ENCODE data around the gene MYCBP. TPM values are rescaled to one million over a fixed set of nuclear protein-coding genes. Genes with fewer than 3 reads are reported as not detected.
"Not testable (repeated sequence)": the region's sequence is repeated elsewhere in the genome, so short reads cannot be mapped to it uniquely, and the experiment has no call there.

Gene MYCBP
- total and polyA plus RNA-seq, 7 donors = 6.6 to 27.9 (median 11.7) TPM

GRCh38 chr1:38852780-38853179, 20.4 kb downstream of the MYCBP start:
- Histone ChIP-seq H3K9me3 (no peaks in the 10 kb centered on the region), H3K4me3 (no peak overlapping the region), H3K27ac (no peak overlapping the region), H3K27me3 (ENCODE audit: insufficient read depth in 3 of 3, low read length in 2 of 3) (no peaks in the 10 kb centered on the region), H3K36me3 (ENCODE audit: insufficient read depth in 1 of 2, low read depth in 1 of 2) (peaks cover 8 to 94% of the 10 kb centered on the region in 2 donors), H3K4me1 (peaks cover 7% of the 10 kb centered on the region)
- intact Hi-C loops (cut with DNase I) = no loop called here
- no peak for TF ChIP-seq CTCF (IDR thresholded peaks at IDR 0.05)
- ATAC-seq (no peak), DNase-seq (no peak)
- WGBS, 3 donors = 83 to 86% (median 85%) methylated on average over 4 of the region's 4 CpGs

GRCh38 chr1:38848071-38848470, 25.1 kb downstream of the MYCBP start:
- Histone ChIP-seq H3K27me3 (ENCODE audit: insufficient read depth in 3 of 3, low read length in 2 of 3) (no peaks in the 10 kb centered on the region), H3K27ac (no peak overlapping the region), H3K4me1 (no peaks in the 10 kb centered on the region), H3K36me3 (ENCODE audit: insufficient read depth in 1 of 2, low read depth in 1 of 2) (peaks cover 3 to 100% of the 10 kb centered on the region in 2 donors), H3K9me3 (no peaks in the 10 kb centered on the region), H3K4me3 (no peak overlapping the region)
- intact Hi-C loops (cut with DNase I) = no loop called here
- no peak for DNase-seq
- WGBS, 3 donors = 67 to 91% (median 73%) methylated on average over 1 of the region's 1 CpG
- ATAC-seq = no peak
- TF ChIP-seq CTCF (IDR thresholded peaks at IDR 0.05) = no peak

GRCh38 chr1:38846210-38846609, 26.9 kb downstream of the MYCBP start:
- TF ChIP-seq CTCF (IDR thresholded peaks at IDR 0.05) = no peak
- peaks cover 3 to 100% of the 10 kb centered on the region in 2 donors for H3K36me3 ChIP-seq (ENCODE audit: insufficient read depth in 1 of 2, low read depth in 1 of 2)
- H3K4me3 ChIP-seq = no peak overlapping the region
- no peak for ATAC-seq
- H3K27ac ChIP-seq = no peak overlapping the region
- intact Hi-C loops (cut with DNase I) = no loop called here
- H3K27me3 ChIP-seq (ENCODE audit: insufficient read depth in 3 of 3, low read length in 2 of 3) = no peaks in the 10 kb centered on the region
- H3K9me3 ChIP-seq = no peaks in the 10 kb centered on the region
- 83 to 93% (median 92%) methylated on average over 3 of the region's 3 CpGs for WGBS, 3 donors
- no peaks in the 10 kb centered on the region for H3K4me1 ChIP-seq
- DNase-seq = no peak

GRCh38 chr1:38845088-38845487, 28.1 kb downstream of the MYCBP start:
- H3K36me3 ChIP-seq (ENCODE audit: insufficient read depth in 1 of 2, low read depth in 1 of 2) = peaks cover 3 to 99% of the 10 kb centered on the region in 2 donors
- H3K27ac ChIP-seq; intact Hi-C loops (cut with DNase I); H3K27me3 ChIP-seq (ENCODE audit: insufficient read depth in 3 of 3, low read length in 2 of 3); H3K4me1 ChIP-seq; H3K4me3 ChIP-seq; DNase-seq; ATAC-seq; H3K9me3 ChIP-seq: not testable (repeated sequence)
- WGBS, 3 donors = 95 to 100% (median 99%) methylated on average over 3 of the region's 3 CpGs

- H3K9me3 ChIP-seq = no peaks in the 10 kb centered on the region
- H3K36me3 ChIP-seq (ENCODE audit: insufficient read depth in 1 of 2, low read depth in 1 of 2) = peaks cover 3 to 82% of the 10 kb centered on the region in 2 donors
- intact Hi-C loops (cut with DNase I) = no loop called here
- peaks cover 12% of the 10 kb centered on the region for H3K4me1 ChIP-seq
- no peak for DNase-seq
- ATAC-seq = no peak
- WGBS, 3 donors = 39 to 53% (median 52%) methylated on average over 2 of the region's 2 CpGs
- no peak overlapping the region for H3K4me3 ChIP-seq
- no peak overlapping the region for H3K27ac ChIP-seq
- TF ChIP-seq CTCF (IDR thresholded peaks at IDR 0.05) = no peak
- no peaks in the 10 kb centered on the region for H3K27me3 ChIP-seq (ENCODE audit: insufficient read depth in 3 of 3, low read length in 2 of 3)
Measured at GRCh38 chr1:38840281-38840680, 32.9 kb downstream of the MYCBP start.

Data from psoas muscle (tissue), 8 donors.